HG03378 (cell line): Measurements from ENCODE around the gene HS2ST1.
"Not testable (repeated sequence)": the region's sequence is repeated elsewhere in the genome, so short reads cannot be mapped to it uniquely, and the experiment has no call there.

Experiments
- ATAC-seq: cut with Tn5 transposase; IDR thresholded peaks from one replicate; pipeline ENCODE4 v1.9.1; 2021; ENCODE audit warnings: mild to moderate bottlenecking, moderate library complexity; ENCODE audit not compliant: unreplicated experiment

Gene HS2ST1

GRCh38 chr1:87004857-87005256, 90.4 kb downstream of the HS2ST1 start:
- no peak for ATAC-seq

- ATAC-seq = peak; percentile 68
Observed at GRCh38 chr1:87007323-87007722, 92.9 kb downstream of the HS2ST1 start.

- not testable (repeated sequence) for ATAC-seq
Observed at GRCh38 chr1:87013385-87013784, 99.0 kb downstream of the HS2ST1 start.

- ATAC-seq = no peak
Observed at GRCh38 chr1:87017998-87018672, 103.7 kb downstream of the HS2ST1 start.

GRCh38 chr1:87023326-87023725, 108.9 kb downstream of the HS2ST1 start:
- ATAC-seq = no peak

GRCh38 chr1:87024936-87025540, 110.6 kb downstream of the HS2ST1 start:
- peak; percentile 77 for ATAC-seq

GRCh38 chr1:87027561-87027960, 113.1 kb downstream of the HS2ST1 start:
- not testable (repeated sequence) for ATAC-seq

GRCh38 chr1:87028576-87028975, 114.1 kb downstream of the HS2ST1 start:
- no peak for ATAC-seq

GRCh38 chr1:87030740-87031690, 116.6 kb downstream of the HS2ST1 start:
- peak; percentile 86 for ATAC-seq

- ATAC-seq = no peak
Observed at GRCh38 chr1:87034351-87034750, 119.9 kb downstream of the HS2ST1 start.

- no peak for ATAC-seq
Observed at GRCh38 chr1:87039096-87039495, 124.7 kb downstream of the HS2ST1 start.

- no peak for ATAC-seq
Observed at GRCh38 chr1:87042111-87042811, 127.8 kb downstream of the HS2ST1 start.

GRCh38 chr1:87044424-87044823, 130.0 kb downstream of the HS2ST1 start:
- peak; percentile 42 for ATAC-seq

- ATAC-seq = peak; percentile 79
Observed at GRCh38 chr1:87044840-87045239, 130.4 kb downstream of the HS2ST1 start.

GRCh38 chr1:87045761-87046304, 131.4 kb downstream of the HS2ST1 start:
- no peak for ATAC-seq

GRCh38 chr1:87046951-87047350, 132.5 kb downstream of the HS2ST1 start:
- ATAC-seq = no peak

GRCh38 chr1:87048237-87048636, 133.8 kb downstream of the HS2ST1 start:
- no peak for ATAC-seq

- ATAC-seq = no peak
Observed at GRCh38 chr1:87051965-87052364, 137.5 kb downstream of the HS2ST1 start.

- no peak for ATAC-seq
Observed at GRCh38 chr1:87052400-87052799, 138.0 kb downstream of the HS2ST1 start.

GRCh38 chr1:87052961-87053360, 138.5 kb downstream of the HS2ST1 start:
- ATAC-seq = no peak

- ATAC-seq = no peak
Observed at GRCh38 chr1:87053446-87053845, 139.0 kb downstream of the HS2ST1 start.
